ACC112 (cell line): ENCODE measurements around the gene AHSP.
"Not testable (repeated sequence)": the region's sequence is repeated elsewhere in the genome, so short reads cannot be mapped to it uniquely, and the experiment has no call there.

Experiments used
- H2AFZ ChIP-seq: fragments of 200-600 bp; sonication (generic); one replicate; pipeline ENCODE4 v1.6.0; 2017; ENCODE audit warnings: antibody characterized with exemption, low read length; ENCODE audit not compliant: unreplicated experiment
- H3K27ac ChIP-seq: fragments of 200-600 bp; sonication (generic); 2 replicates; pipeline ENCODE4 v1.5.1; 2014; ENCODE audit warnings: low read depth, mild to moderate bottlenecking, antibody characterized with exemption, low read length, moderate library complexity
- H3K27me3 ChIP-seq: fragments of 200-600 bp; sonication (generic); 2 replicates; pipeline ENCODE4 v1.6.1; 2014; ENCODE audit warnings: mild to moderate bottlenecking, antibody characterized with exemption, low read length, moderate library complexity, mixed read lengths; ENCODE audit not compliant: insufficient read depth
- H3K36me3 ChIP-seq: fragments of 200-600 bp; sonication (generic); 2 replicates; pipeline ENCODE4 v1.6.1; 2016; ENCODE audit warnings: mild to moderate bottlenecking, antibody characterized with exemption, low read length, moderate library complexity, mixed read lengths; ENCODE audit not compliant: insufficient read depth
- H3K4me1 ChIP-seq: fragments of 200-600 bp; sonication (generic); one replicate; pipeline ENCODE4 v1.6.1; 2016; ENCODE audit warnings: low read length, mixed read lengths; ENCODE audit not compliant: insufficient read depth, unreplicated experiment, control insufficient read depth
- H3K4me3 ChIP-seq: fragments of 200-600 bp; sonication (generic); 2 replicates; pipeline ENCODE4 v1.5.1; 2014; ENCODE audit warnings: mild to moderate bottlenecking, low read depth, low read length
- H3K79me2 ChIP-seq: fragments of 200-600 bp; sonication (generic); one replicate; pipeline ENCODE4 v1.6.0; 2016; ENCODE audit warnings: low read length; ENCODE audit not compliant: control insufficient read depth, unreplicated experiment, insufficient read depth

The AHSP gene

GRCh38 chr16:31561426-31562233, 33.9 kb downstream of the AHSP start:
- H3K36me3 ChIP-seq: no peaks in the 10 kb centered on the region
- H3K4me3 ChIP-seq: no peak overlapping the region
- H3K79me2 ChIP-seq: no peaks in the 10 kb centered on the region
- H3K4me1 ChIP-seq: no peaks in the 10 kb centered on the region
- no peak overlapping the region for H3K27ac ChIP-seq
- H2AFZ ChIP-seq: no peak overlapping the region
- peaks cover 41% of the 10 kb centered on the region for H3K27me3 ChIP-seq

- Histone ChIP-seq H3K4me3 (no peak overlapping the region), H3K27ac (no peak overlapping the region), H3K36me3 (no peaks in the 10 kb centered on the region)
Measured at GRCh38 chr16:31568577-31569359, 41.1 kb downstream of the AHSP start.

GRCh38 chr16:31569360-31569717, 41.6 kb downstream of the AHSP start:
- Histone ChIP-seq H3K4me3 (no peak overlapping the region), H3K27me3 (peaks cover 71% of the 10 kb centered on the region), H2AFZ (no peak overlapping the region), H3K79me2 (no peaks in the 10 kb centered on the region), H3K36me3 (no peaks in the 10 kb centered on the region), H3K27ac (no peak overlapping the region), H3K4me1 (no peaks in the 10 kb centered on the region)

More at GRCh38 chr16:31568577-31569359, 41.1 kb downstream of the AHSP start:
- Histone ChIP-seq H3K4me1 (no peaks in the 10 kb centered on the region), H2AFZ (no peak overlapping the region), H3K79me2 (no peaks in the 10 kb centered on the region), H3K27me3 (peaks cover 74% of the 10 kb centered on the region)

- H3K27me3 ChIP-seq: peaks cover 48% of the 10 kb centered on the region
Measured at GRCh38 chr16:31572821-31573220, 45.1 kb downstream of the AHSP start.

GRCh38 chr16:31574159-31574558, 46.5 kb downstream of the AHSP start:
- H3K36me3 ChIP-seq, H2AFZ ChIP-seq, H3K4me1 ChIP-seq, H3K79me2 ChIP-seq, H3K27ac ChIP-seq, H3K4me3 ChIP-seq: not testable (repeated sequence)
- peaks cover 34% of the 10 kb centered on the region for H3K27me3 ChIP-seq

More at GRCh38 chr16:31572821-31573220, 45.1 kb downstream of the AHSP start:
- no peak overlapping the region for H3K27ac ChIP-seq
- H3K36me3 ChIP-seq: no peaks in the 10 kb centered on the region
- H3K4me3 ChIP-seq: no peak overlapping the region
- H3K4me1 ChIP-seq: no peaks in the 10 kb centered on the region
- H3K79me2 ChIP-seq: no peaks in the 10 kb centered on the region
- H2AFZ ChIP-seq: no peak overlapping the region

GRCh38 chr16:31577411-31577810, 49.7 kb downstream of the AHSP start:
- H3K4me3 ChIP-seq: no peak overlapping the region
- H3K27me3 ChIP-seq: peaks cover 4% of the 10 kb centered on the region; the same call in 1 of the 2 replicates
- H3K4me1 ChIP-seq: no peaks in the 10 kb centered on the region
- H3K27ac ChIP-seq: no peak overlapping the region
- no peaks in the 10 kb centered on the region for H3K79me2 ChIP-seq
- no peaks in the 10 kb centered on the region for H3K36me3 ChIP-seq
- no peak overlapping the region for H2AFZ ChIP-seq
